ENCODE data around the gene NAB2. TPM values are rescaled to one million over a fixed set of nuclear protein-coding genes. Genes with fewer than 3 reads are reported as not detected.

Gene NAB2
- total and polyA plus RNA-seq, 2 of the 8 experiments (the other 6 are each of a cell fraction or from before 2014, with no cell fraction given): 20.9 to 23.5 TPM

DNA sequence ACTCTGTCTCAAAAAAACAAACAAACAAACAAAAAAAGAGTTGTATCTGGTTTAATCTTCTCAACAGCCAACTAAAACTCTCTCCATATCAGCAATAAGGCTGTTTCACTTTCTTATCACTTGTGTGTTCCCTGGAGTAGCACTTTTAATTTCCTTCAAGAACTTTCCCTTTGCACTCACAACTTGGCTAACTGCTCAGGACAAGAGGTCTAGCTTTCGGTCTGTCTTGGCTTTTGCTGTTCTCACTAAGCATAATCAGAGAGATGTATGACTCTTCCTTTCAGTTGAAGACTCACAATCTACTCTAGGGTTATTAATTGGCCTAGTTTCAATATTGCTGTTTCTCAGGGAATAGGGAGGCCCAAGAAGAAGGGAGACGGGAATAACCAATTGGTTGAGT lies 22.7 kb upstream of the NAB2 start (continued):
- TF ChIP-seq, protein P1, sequence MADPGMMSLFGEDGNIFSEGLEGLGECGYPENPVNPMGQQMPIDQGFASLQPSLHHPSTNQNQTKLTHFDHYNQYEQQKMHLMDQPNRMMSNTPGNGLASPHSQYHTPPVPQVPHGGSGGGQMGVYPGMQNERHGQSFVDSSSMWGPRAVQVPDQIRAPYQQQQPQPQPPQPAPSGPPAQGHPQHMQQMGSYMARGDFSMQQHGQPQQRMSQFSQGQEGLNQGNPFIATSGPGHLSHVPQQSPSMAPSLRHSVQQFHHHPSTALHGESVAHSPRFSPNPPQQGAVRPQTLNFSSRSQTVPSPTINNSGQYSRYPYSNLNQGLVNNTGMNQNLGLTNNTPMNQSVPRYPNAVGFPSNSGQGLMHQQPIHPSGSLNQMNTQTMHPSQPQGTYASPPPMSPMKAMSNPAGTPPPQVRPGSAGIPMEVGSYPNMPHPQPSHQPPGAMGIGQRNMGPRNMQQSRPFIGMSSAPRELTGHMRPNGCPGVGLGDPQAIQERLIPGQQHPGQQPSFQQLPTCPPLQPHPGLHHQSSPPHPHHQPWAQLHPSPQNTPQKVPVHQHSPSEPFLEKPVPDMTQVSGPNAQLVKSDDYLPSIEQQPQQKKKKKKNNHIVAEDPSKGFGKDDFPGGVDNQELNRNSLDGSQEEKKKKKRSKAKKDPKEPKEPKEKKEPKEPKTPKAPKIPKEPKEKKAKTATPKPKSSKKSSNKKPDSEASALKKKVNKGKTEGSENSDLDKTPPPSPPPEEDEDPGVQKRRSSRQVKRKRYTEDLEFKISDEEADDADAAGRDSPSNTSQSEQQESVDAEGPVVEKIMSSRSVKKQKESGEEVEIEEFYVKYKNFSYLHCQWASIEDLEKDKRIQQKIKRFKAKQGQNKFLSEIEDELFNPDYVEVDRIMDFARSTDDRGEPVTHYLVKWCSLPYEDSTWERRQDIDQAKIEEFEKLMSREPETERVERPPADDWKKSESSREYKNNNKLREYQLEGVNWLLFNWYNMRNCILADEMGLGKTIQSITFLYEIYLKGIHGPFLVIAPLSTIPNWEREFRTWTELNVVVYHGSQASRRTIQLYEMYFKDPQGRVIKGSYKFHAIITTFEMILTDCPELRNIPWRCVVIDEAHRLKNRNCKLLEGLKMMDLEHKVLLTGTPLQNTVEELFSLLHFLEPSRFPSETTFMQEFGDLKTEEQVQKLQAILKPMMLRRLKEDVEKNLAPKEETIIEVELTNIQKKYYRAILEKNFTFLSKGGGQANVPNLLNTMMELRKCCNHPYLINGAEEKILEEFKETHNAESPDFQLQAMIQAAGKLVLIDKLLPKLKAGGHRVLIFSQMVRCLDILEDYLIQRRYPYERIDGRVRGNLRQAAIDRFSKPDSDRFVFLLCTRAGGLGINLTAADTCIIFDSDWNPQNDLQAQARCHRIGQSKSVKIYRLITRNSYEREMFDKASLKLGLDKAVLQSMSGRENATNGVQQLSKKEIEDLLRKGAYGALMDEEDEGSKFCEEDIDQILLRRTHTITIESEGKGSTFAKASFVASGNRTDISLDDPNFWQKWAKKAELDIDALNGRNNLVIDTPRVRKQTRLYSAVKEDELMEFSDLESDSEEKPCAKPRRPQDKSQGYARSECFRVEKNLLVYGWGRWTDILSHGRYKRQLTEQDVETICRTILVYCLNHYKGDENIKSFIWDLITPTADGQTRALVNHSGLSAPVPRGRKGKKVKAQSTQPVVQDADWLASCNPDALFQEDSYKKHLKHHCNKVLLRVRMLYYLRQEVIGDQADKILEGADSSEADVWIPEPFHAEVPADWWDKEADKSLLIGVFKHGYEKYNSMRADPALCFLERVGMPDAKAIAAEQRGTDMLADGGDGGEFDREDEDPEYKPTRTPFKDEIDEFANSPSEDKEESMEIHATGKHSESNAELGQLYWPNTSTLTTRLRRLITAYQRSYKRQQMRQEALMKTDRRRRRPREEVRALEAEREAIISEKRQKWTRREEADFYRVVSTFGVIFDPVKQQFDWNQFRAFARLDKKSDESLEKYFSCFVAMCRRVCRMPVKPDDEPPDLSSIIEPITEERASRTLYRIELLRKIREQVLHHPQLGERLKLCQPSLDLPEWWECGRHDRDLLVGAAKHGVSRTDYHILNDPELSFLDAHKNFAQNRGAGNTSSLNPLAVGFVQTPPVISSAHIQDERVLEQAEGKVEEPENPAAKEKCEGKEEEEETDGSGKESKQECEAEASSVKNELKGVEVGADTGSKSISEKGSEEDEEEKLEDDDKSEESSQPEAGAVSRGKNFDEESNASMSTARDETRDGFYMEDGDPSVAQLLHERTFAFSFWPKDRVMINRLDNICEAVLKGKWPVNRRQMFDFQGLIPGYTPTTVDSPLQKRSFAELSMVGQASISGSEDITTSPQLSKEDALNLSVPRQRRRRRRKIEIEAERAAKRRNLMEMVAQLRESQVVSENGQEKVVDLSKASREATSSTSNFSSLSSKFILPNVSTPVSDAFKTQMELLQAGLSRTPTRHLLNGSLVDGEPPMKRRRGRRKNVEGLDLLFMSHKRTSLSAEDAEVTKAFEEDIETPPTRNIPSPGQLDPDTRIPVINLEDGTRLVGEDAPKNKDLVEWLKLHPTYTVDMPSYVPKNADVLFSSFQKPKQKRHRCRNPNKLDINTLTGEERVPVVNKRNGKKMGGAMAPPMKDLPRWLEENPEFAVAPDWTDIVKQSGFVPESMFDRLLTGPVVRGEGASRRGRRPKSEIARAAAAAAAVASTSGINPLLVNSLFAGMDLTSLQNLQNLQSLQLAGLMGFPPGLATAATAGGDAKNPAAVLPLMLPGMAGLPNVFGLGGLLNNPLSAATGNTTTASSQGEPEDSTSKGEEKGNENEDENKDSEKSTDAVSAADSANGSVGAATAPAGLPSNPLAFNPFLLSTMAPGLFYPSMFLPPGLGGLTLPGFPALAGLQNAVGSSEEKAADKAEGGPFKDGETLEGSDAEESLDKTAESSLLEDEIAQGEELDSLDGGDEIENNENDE (IDR thresholded peaks at IDR 0.05; ENCODE audit: insufficient replicate concordance, low read length): no peak
- TF ChIP-seq SP2 (IDR thresholded peaks at IDR 0.05; ENCODE audit: low read length) (no peak), NRF1 (IDR thresholded peaks at IDR 0.05; ENCODE audit: low read depth, low read length) (no peak)
